GM10266 (cell line): ENCODE results near the gene SLC4A4.

Experiments
- DNase-seq: peaks from one replicate; pipeline ENCODE4 v3.0.0; 2012; ENCODE audit errors: extremely low spot score
- TF ChIP-seq, protein P1 (sequence below): IDR thresholded peaks from 2 replicates; pipeline ENCODE4 v1.5.1; 2012; ENCODE audit warnings: mild to moderate bottlenecking, low read depth; ENCODE audit not compliant: control insufficient read depth, insufficient read depth; ENCODE audit errors: missing control alignments

SLC4A4 gene

DNA sequence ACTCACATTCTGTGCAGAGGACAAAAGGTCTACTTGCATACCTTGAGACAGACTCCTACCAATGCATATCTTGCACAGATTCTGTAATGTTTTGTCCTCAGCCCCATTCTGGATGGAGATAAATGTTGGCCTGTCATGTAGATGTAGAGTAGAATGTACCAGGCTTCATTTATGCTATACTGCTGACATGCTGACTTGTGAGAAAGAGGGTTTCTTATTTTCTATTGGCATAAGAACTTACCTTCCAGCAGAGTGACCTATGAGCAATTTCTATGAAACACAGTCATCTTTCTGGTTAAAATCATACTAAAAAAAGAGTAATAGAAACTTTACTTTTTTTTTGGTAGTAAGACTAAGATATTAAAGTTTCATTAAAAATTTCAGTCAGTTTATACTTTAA, 17.2 kb downstream of the SLC4A4 start:
- TF ChIP-seq, protein P1, sequence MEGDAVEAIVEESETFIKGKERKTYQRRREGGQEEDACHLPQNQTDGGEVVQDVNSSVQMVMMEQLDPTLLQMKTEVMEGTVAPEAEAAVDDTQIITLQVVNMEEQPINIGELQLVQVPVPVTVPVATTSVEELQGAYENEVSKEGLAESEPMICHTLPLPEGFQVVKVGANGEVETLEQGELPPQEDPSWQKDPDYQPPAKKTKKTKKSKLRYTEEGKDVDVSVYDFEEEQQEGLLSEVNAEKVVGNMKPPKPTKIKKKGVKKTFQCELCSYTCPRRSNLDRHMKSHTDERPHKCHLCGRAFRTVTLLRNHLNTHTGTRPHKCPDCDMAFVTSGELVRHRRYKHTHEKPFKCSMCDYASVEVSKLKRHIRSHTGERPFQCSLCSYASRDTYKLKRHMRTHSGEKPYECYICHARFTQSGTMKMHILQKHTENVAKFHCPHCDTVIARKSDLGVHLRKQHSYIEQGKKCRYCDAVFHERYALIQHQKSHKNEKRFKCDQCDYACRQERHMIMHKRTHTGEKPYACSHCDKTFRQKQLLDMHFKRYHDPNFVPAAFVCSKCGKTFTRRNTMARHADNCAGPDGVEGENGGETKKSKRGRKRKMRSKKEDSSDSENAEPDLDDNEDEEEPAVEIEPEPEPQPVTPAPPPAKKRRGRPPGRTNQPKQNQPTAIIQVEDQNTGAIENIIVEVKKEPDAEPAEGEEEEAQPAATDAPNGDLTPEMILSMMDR = no peak
- DNase-seq = no peak

DNA sequence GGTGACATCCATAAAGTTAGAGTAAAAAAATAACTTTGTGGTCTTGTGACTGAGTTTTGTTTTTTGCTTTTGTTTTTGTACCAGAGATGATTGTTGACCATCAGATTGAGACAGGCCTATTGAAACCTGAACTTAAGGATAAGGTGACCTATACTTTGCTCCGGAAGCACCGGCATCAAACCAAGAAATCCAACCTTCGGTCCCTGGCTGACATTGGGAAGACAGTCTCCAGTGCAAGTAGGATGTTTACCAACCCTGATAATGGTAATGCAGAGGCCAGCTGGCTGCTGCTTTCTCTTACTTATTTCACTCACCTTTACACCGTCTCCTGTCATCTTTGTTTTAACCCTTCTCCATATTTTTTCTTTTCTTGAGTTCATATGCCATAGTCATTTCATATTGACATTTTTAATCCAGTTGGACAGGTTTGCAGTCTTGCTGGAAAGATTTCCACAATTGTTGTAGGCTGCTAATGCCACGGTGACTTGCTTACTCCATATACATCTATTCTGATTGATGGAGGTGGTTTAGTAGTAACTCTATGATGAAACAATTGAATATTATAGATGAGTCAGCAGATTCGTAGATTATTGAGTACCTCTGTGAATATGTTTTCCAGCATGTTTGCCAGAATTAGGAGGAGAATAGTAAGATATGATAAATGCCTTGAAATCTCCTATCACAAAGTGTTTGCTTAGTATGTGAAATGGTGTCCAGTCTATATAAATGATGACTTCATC, 18.3 kb downstream of the SLC4A4 start:
- TF ChIP-seq, protein P1 = no peak

DNA sequence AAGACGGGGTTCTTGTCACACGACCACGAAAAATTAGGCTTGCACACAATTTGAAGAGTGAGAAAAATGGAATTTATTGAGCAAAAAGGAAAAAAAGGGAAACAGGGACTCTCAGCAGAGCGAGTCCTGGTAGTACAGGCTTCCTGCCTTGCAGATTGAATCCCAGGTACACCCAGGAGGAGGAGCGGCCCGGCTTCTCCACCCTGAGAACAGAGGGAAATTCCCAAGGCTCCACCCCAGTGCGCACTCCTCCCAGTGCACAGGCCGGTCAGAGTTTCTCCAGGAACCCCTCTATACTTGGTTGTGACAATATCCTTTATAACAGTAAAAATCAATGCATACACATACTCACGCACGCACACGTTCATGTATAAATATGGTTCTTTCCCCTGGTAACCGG, 22.0 kb downstream of the SLC4A4 start:
- TF ChIP-seq, protein P1 = no peak
- DNase-seq = no peak

More for the DNA sequence above, 18.3 kb downstream of the SLC4A4 start:
- DNase-seq = no peak

DNA sequence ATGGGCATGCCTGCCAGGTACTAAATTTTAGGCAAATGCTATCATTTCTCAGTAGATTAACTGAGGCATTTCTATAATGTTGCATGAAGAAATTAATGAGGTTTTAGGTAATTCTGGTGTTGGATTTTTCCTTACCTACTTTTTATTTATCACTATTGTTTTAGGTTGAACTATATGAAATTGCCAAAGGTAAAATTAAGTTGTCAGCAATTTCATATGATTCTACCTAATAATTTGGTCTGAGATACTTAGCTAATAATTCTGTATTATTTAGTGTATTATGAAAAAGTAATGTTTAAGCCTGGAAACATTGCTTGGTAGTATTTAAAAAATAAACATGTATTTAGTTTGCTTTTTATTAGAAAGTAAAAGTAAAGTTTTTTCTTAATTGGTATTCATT, 22.7 kb downstream of the SLC4A4 start:
- DNase-seq = no peak
- TF ChIP-seq, protein P1 = no peak

GRCh38 chr4:71366766-71367165, 27.9 kb downstream of the SLC4A4 start:
- no peak for DNase-seq
- TF ChIP-seq, protein P1 = no peak

DNA sequence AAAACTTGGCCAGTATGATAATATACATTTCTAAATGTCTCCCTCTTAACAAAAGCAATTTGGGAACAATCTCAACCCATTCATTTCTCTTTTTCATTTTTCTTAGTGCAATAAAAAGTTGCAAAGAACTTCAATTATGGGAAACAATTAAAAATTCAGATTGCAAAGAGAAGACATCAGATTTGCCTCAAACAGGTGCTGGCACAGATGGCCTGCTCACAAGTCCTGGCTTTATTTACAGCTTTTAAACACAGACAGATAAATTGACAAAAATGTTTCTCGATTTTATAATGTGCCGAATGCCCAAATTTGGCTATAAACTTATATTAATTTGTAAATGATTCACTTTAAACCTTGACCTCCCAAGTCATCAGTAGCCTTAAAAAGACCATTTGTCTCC, 28.7 kb downstream of the SLC4A4 start:
- no peak for DNase-seq
- TF ChIP-seq, protein P1 = no peak

DNA sequence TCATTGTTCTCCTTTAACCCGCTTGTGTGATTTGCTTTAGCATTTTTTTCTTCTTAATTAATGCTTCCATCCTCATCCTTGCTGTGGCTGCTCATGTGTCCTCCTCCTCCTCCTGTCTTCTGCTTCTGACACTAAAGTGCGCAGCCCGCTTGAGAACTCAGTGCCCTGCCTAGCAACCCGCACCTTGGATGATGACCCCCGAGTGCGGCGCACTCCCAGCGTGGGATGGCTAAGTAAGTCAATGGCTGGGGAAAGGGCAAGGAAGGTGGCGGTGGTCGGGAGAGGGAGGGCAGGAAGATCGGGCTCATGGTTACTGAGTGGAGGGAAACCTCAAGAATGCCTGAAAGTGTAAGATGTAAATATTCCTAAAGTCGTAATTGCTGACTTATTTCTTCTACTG, 30.1 kb downstream of the SLC4A4 start:
- no peak for DNase-seq
- TF ChIP-seq, protein P1 = no peak
